H9 (cell line): ENCODE results near the gene ATP2B2. TPM values are rescaled to one million over a fixed set of nuclear protein-coding genes. Genes with fewer than 3 reads are reported as not detected.

Experiments used
- DNase-seq: peaks from one replicate; pipeline ENCODE4 v3.0.0-alpha.2; 2017
- H2AFZ ChIP-seq: one replicate; pipeline ENCODE4 v1.6.1; 2013; ENCODE audit warnings: mild to moderate bottlenecking, low read length, control low read depth, moderate library complexity
- H2AK5ac ChIP-seq: 2 replicates; pipeline ENCODE4 v1.6.1; 2013; ENCODE audit warnings: low read length, control low read depth, mixed read lengths; ENCODE audit not compliant: insufficient read length
- H2BK120ac ChIP-seq: one replicate; pipeline ENCODE4 v1.6.1; 2013; ENCODE audit warnings: low read depth, mild to moderate bottlenecking, low read length, control low read depth, inconsistent platforms; ENCODE audit not compliant: poor library complexity, severe bottlenecking
- H2BK12ac ChIP-seq: 2 replicates; pipeline ENCODE4 v1.6.1; 2013; ENCODE audit warnings: low read length, control low read depth, mixed read lengths, low read depth; ENCODE audit not compliant: insufficient read length
- H2BK15ac ChIP-seq: 2 replicates; pipeline ENCODE4 v1.6.1; 2013; ENCODE audit warnings: low read depth, low read length, control low read depth
- H2BK20ac ChIP-seq: one replicate; pipeline ENCODE4 v1.6.1; 2013; ENCODE audit warnings: low read depth, mild to moderate bottlenecking, low read length, control low read depth, inconsistent platforms; ENCODE audit not compliant: poor library complexity, severe bottlenecking
- H2BK5ac ChIP-seq: 2 replicates; pipeline ENCODE4 v1.6.1; 2013; ENCODE audit warnings: low read length, control low read depth, mixed read lengths; ENCODE audit not compliant: insufficient read length
- H3K14ac ChIP-seq: 2 replicates; pipeline ENCODE4 v1.6.1; 2013; ENCODE audit warnings: low read length, control low read depth; ENCODE audit not compliant: insufficient read depth
- H3K18ac ChIP-seq: 2 replicates; pipeline ENCODE4 v1.6.1; 2013; ENCODE audit warnings: low read depth, mild to moderate bottlenecking, mixed read lengths, low read length, control low read depth; ENCODE audit not compliant: insufficient read length
- H3K23ac ChIP-seq: 2 replicates; pipeline ENCODE4 v1.6.1; 2013; ENCODE audit warnings: low read length, control low read depth, mixed read lengths, low read depth; ENCODE audit not compliant: insufficient read length
- H3K23me2 ChIP-seq: 2 replicates; pipeline ENCODE4 v1.6.1; 2013; ENCODE audit warnings: low read depth, mild to moderate bottlenecking, mixed read lengths, low read length, control low read depth; ENCODE audit not compliant: insufficient read length, poor library complexity, severe bottlenecking
- H3K27ac ChIP-seq: 2 replicates; pipeline ENCODE4 v1.5.1; 2013; ENCODE audit warnings: low read length, control low read depth, mixed read lengths, low read depth; ENCODE audit not compliant: insufficient read length
- H3K27me3 ChIP-seq: 2 replicates; pipeline ENCODE4 v1.6.1; 2013; ENCODE audit warnings: low read length, control low read depth, inconsistent platforms; ENCODE audit not compliant: insufficient read depth
- H3K4ac ChIP-seq: 2 replicates; pipeline ENCODE4 v1.6.1; 2013; ENCODE audit warnings: low read depth, mild to moderate bottlenecking, control low read depth, inconsistent platforms, low read length, moderate library complexity
- H3K4me1 ChIP-seq: 2 replicates; pipeline ENCODE4 v1.6.1; 2013; ENCODE audit warnings: low read length, control low read depth, inconsistent platforms; ENCODE audit not compliant: insufficient read depth
- H3K4me2 ChIP-seq: 2 replicates; pipeline ENCODE4 v1.6.1; 2013; ENCODE audit warnings: low read length, control low read depth, mixed read lengths; ENCODE audit not compliant: insufficient read length, insufficient read depth
- H3K56ac ChIP-seq: 2 replicates; pipeline ENCODE4 v1.6.1; 2013; ENCODE audit warnings: low read depth, mild to moderate bottlenecking, mixed read lengths, low read length, control low read depth; ENCODE audit not compliant: insufficient read length
- H3K79me1 ChIP-seq: 2 replicates; pipeline ENCODE4 v1.6.1; 2013; ENCODE audit warnings: low read depth, mild to moderate bottlenecking, moderate library complexity, low read length, control low read depth, inconsistent platforms; ENCODE audit not compliant: insufficient read depth, poor library complexity, severe bottlenecking
- H3K79me2 ChIP-seq: 2 replicates; pipeline ENCODE4 v1.6.1; 2013; ENCODE audit warnings: low read length, control low read depth, inconsistent platforms; ENCODE audit not compliant: insufficient read depth
- H3K9ac ChIP-seq: 2 replicates; pipeline ENCODE4 v1.6.1; 2013; ENCODE audit warnings: low read length, control low read depth, mixed read lengths; ENCODE audit not compliant: insufficient read length; ENCODE audit errors: extremely low read depth
- H3K9me3 ChIP-seq: one replicate; pipeline ENCODE4 v1.6.1; 2013; ENCODE audit warnings: low read depth, low read length, inconsistent platforms; ENCODE audit not compliant: control insufficient read depth
- H3T11ph ChIP-seq: one replicate; pipeline ENCODE4 v1.6.1; 2013; ENCODE audit warnings: mild to moderate bottlenecking, low read length, control low read depth, inconsistent platforms
- H4K20me1 ChIP-seq: one replicate; pipeline ENCODE4 v1.6.1; 2013; ENCODE audit not compliant: control insufficient read depth, insufficient read length, insufficient read depth
- H4K5ac ChIP-seq: 2 replicates; pipeline ENCODE4 v1.6.1; 2013; ENCODE audit warnings: low read depth, mild to moderate bottlenecking, mixed read lengths, low read length, control low read depth; ENCODE audit not compliant: insufficient read length
- H4K8ac ChIP-seq: replicated peaks from 2 replicates; pipeline ENCODE4 v1.6.1; 2013; ENCODE audit warnings: low read length, control low read depth, mixed read lengths, low read depth; ENCODE audit not compliant: insufficient read length
- H4K91ac ChIP-seq: 2 replicates; pipeline ENCODE4 v1.6.1; 2013; ENCODE audit warnings: low read depth, mild to moderate bottlenecking, moderate library complexity, mixed read lengths, low read length, control low read depth; ENCODE audit not compliant: insufficient read length
- H3K27ac Mint-ChIP-seq, 3 experiments: 2 replicates in 2 of 3; 3 replicates in 1 of 3; pipeline ENCODE4 v1.8.0; 2020 to 2021; ENCODE audit warnings: mixed read lengths in 3 of 3, mild to moderate bottlenecking in 1 of 3, moderate library complexity in 1 of 3
- H3K27me3 Mint-ChIP-seq: 2 replicates; pipeline ENCODE4 v1.8.0; 2021; ENCODE audit warnings: low read depth, mild to moderate bottlenecking, moderate library complexity, mixed read lengths
- H3K36me3 Mint-ChIP-seq, 3 experiments: 2 replicates in 2 of 3; 3 replicates in 1 of 3; pipeline ENCODE4 v1.8.0; 2020 to 2021; ENCODE audit warnings: low read depth in 3 of 3, mixed read lengths in 3 of 3; ENCODE audit not compliant: insufficient read depth in 1 of 3
- H3K4me1 Mint-ChIP-seq, 2 experiments: 2 replicates each; pipeline ENCODE4 v1.8.0; 2020; ENCODE audit warnings: mixed read lengths in 2 of 2
- H3K4me3 Mint-ChIP-seq, 2 experiments: 2 replicates in 1 of 2; 3 replicates in 1 of 2; pipeline ENCODE4 v1.8.0; 2020 to 2021; ENCODE audit warnings: mild to moderate bottlenecking in 2 of 2, mixed read lengths in 2 of 2, moderate library complexity in 1 of 2
- H3K9me3 Mint-ChIP-seq, 2 experiments: 2 replicates in 1 of 2; 3 replicates in 1 of 2; pipeline ENCODE4 v1.8.0; 2020; ENCODE audit warnings: mild to moderate bottlenecking in 2 of 2, mixed read lengths in 2 of 2, moderate library complexity in 1 of 2
- WGBS: extraction: QIAGEN DNeasy Blood & Tissue Kit; methylation state at CpG from one replicate; pipeline ENCODE4 v1.1.7; 2013; ENCODE audit warnings: missing lambda C conversion rate, low lambda C conversion rate, mixed read lengths; ENCODE audit not compliant: insufficient read length; ENCODE audit errors: extremely low coverage; 5-methylcytosine and 5-hydroxymethylcytosine counted together
- total RNA-seq: library from RNA; stranded (reverse); gene quantifications from 2 replicates; pipeline ENCODE4 v1.2.1, GENCODE V29; 2021
- TF ChIP-seq, protein P1 (sequence below): fragments of 200-600 bp; sonication (generic); conservative IDR thresholded peaks from 3 replicates; pipeline ENCODE4 v1.8.0; 2021; ENCODE audit warnings: antibody characterized with exemption, mild to moderate bottlenecking

The ATP2B2 gene
- total RNA-seq, 1 experiment from 2014 or later, result 0.33 TPM

GRCh38 chr3:10456981-10457380, 48.4 kb downstream of the ATP2B2 start:
- Histone ChIP-seq H3K18ac (no peak overlapping the region), H3K4ac (no peak overlapping the region), H2AK5ac (no peak overlapping the region), H2BK12ac (no peak overlapping the region), H2BK5ac (no peak overlapping the region), H3K9me3 (no peaks in the 10 kb centered on the region), H4K5ac (no peak overlapping the region), H3K23me2 (no peaks in the 10 kb centered on the region), H3K14ac (no peak overlapping the region), H3K4me2 (no peak overlapping the region), H2BK120ac (no peak overlapping the region), H2BK15ac (no peak overlapping the region), H3K9ac (no peak overlapping the region), H4K20me1 (no peaks in the 10 kb centered on the region), H2BK20ac (no peak overlapping the region), H4K91ac (no peak overlapping the region), H3K4me1 (no peaks in the 10 kb centered on the region), H4K8ac (no peak overlapping the region), H3K27me3 (no peaks in the 10 kb centered on the region), H3K27ac (no peak overlapping the region), H3K23ac (no peak overlapping the region), H3K79me2 (no peaks in the 10 kb centered on the region), H2AFZ (no peak overlapping the region), H3K79me1 (no peaks in the 10 kb centered on the region), H3K56ac (no peak overlapping the region), H3T11ph (no peak overlapping the region)
- no peak overlapping the region for H3K27ac Mint-ChIP-seq
- no peaks in the 10 kb centered on the region; a peak in 1 of 7 replicates for H3K36me3 Mint-ChIP-seq
- WGBS, result no CpG with 5 or more reads among the region's 2 CpGs
- H3K4me3 Mint-ChIP-seq, result no peak overlapping the region
- TF ChIP-seq, protein P1, sequence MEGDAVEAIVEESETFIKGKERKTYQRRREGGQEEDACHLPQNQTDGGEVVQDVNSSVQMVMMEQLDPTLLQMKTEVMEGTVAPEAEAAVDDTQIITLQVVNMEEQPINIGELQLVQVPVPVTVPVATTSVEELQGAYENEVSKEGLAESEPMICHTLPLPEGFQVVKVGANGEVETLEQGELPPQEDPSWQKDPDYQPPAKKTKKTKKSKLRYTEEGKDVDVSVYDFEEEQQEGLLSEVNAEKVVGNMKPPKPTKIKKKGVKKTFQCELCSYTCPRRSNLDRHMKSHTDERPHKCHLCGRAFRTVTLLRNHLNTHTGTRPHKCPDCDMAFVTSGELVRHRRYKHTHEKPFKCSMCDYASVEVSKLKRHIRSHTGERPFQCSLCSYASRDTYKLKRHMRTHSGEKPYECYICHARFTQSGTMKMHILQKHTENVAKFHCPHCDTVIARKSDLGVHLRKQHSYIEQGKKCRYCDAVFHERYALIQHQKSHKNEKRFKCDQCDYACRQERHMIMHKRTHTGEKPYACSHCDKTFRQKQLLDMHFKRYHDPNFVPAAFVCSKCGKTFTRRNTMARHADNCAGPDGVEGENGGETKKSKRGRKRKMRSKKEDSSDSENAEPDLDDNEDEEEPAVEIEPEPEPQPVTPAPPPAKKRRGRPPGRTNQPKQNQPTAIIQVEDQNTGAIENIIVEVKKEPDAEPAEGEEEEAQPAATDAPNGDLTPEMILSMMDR, result no peak
- DNase-seq, result no peak
- H3K27me3 Mint-ChIP-seq, result peaks cover 26% of the 10 kb centered on the region
- peaks cover 0 to 10% of the 10 kb centered on the region in 2 experiments; a peak in 1 of 4 replicates for H3K4me1 Mint-ChIP-seq
- no peaks in the 10 kb centered on the region; a peak in 1 of 5 replicates for H3K9me3 Mint-ChIP-seq
